GM23248 (cell line): ENCODE measurements around the gene S100PBP. TPM values are rescaled to one million over a fixed set of nuclear protein-coding genes. Genes with fewer than 3 reads are reported as not detected.

Experiments
- DNase-seq: peaks from one replicate; pipeline ENCODE4 v3.0.0-alpha.2; 2015
- H2AFZ ChIP-seq: fragments of 200-600 bp; sonication (generic); 2 replicates; pipeline ENCODE4 v1.6.1; 2016; ENCODE audit warnings: antibody characterized with exemption
- H3F3A ChIP-seq: fragments of 200-600 bp; sonication (generic); 2 replicates; pipeline ENCODE4 v1.6.1; 2016; ENCODE audit warnings: mild to moderate bottlenecking, antibody characterized with exemption, mixed run types; ENCODE audit not compliant: insufficient read depth
- H3K27ac ChIP-seq: fragments of 200-600 bp; sonication (generic); 2 replicates; pipeline ENCODE4 v1.5.1; 2016; ENCODE audit warnings: mild to moderate bottlenecking
- H3K27me3 ChIP-seq: fragments of 200-600 bp; sonication (generic); replicated peaks from 2 replicates; pipeline ENCODE4 v1.6.1; 2016; ENCODE audit warnings: mild to moderate bottlenecking; ENCODE audit not compliant: insufficient read depth
- H3K36me3 ChIP-seq: fragments of 200-600 bp; sonication (generic); 2 replicates; pipeline ENCODE4 v1.6.1; 2016; ENCODE audit warnings: low read depth, mild to moderate bottlenecking
- H3K4me1 ChIP-seq: fragments of 200-600 bp; sonication (generic); 2 replicates; pipeline ENCODE4 v1.6.1; 2016; ENCODE audit warnings: mild to moderate bottlenecking; ENCODE audit not compliant: insufficient read depth
- H3K4me2 ChIP-seq: fragments of 200-600 bp; sonication (generic); one replicate; pipeline ENCODE4 v1.6.1; 2016; ENCODE audit warnings: mild to moderate bottlenecking; ENCODE audit not compliant: unreplicated experiment
- H3K4me3 ChIP-seq: fragments of 200-600 bp; sonication (generic); 2 replicates; pipeline ENCODE4 v1.5.1; 2016; ENCODE audit warnings: mild to moderate bottlenecking
- H3K79me2 ChIP-seq: fragments of 200-600 bp; sonication (generic); 2 replicates; pipeline ENCODE4 v1.6.1; 2016; ENCODE audit warnings: mild to moderate bottlenecking; ENCODE audit not compliant: insufficient read depth
- H3K9ac ChIP-seq: fragments of 200-600 bp; sonication (generic); 2 replicates; pipeline ENCODE4 v1.6.1; 2016; ENCODE audit warnings: mild to moderate bottlenecking
- H3K9me2 ChIP-seq: fragments of 200-600 bp; sonication (generic); 2 replicates; pipeline ENCODE4 v1.6.1; 2016; ENCODE audit warnings: mixed run types, mild to moderate bottlenecking, moderate library complexity; ENCODE audit not compliant: insufficient read depth
- H3K9me3 ChIP-seq: fragments of 200-600 bp; sonication (generic); one replicate; pipeline ENCODE4 v1.6.1; 2017; ENCODE audit warnings: low read depth
- H4K20me1 ChIP-seq: fragments of 200-600 bp; sonication (generic); 2 replicates; pipeline ENCODE4 v1.6.0; 2016; ENCODE audit not compliant: insufficient read depth
- EZH2 ChIP-seq: fragments of 200-600 bp; sonication (generic); IDR thresholded peaks from 2 replicates; pipeline ENCODE4 v1.6.1; 2018; ENCODE audit warnings: antibody characterized with exemption, mild to moderate bottlenecking; ENCODE audit not compliant: insufficient read depth, poor library complexity, severe bottlenecking
- EZH2phosphoT487 ChIP-seq: fragments of 200-600 bp; sonication (generic); IDR thresholded peaks from 2 replicates; pipeline ENCODE4 v1.6.1; 2018; ENCODE audit warnings: antibody characterized with exemption, moderate library complexity, mild to moderate bottlenecking, low read depth; ENCODE audit not compliant: insufficient read depth
- WGBS, 2 experiments: methylation state at CpG; one replicate each; pipeline ENCODE4 v1.1.6; 2015 to 2017; ENCODE audit warnings: low lambda C conversion rate in 2 of 2, low coverage in 1 of 2; ENCODE audit errors: missing lambda C conversion rate in 2 of 2; 5-methylcytosine and 5-hydroxymethylcytosine counted together
- in situ Hi-C: fragments of 300-500 bp; cut with MboI; formaldehyde crosslinking; loops from 2 replicates; pipeline ENCODE4 v1.15.0; 2020
- polyA plus RNA-seq: library from polyadenylated mRNA; unstranded; fragments of >200 nt; fragmentation: Nextera tagmentation; extraction: Ambion mirVana; gene quantifications from 2 replicates; pipeline ENCODE4 v1.2.1, GENCODE V29; 2016
- total RNA-seq: library from RNA; depleted of rRNA; stranded (reverse); fragments of >200 nt; shearing (Covaris generic); gene quantifications from 2 replicates; pipeline ENCODE4 v1.2.3, GENCODE V29; 2014

Gene S100PBP
- total and polyA plus RNA-seq, 2 experiments from 2014 or later: 15.7 to 25.2 TPM

DNA sequence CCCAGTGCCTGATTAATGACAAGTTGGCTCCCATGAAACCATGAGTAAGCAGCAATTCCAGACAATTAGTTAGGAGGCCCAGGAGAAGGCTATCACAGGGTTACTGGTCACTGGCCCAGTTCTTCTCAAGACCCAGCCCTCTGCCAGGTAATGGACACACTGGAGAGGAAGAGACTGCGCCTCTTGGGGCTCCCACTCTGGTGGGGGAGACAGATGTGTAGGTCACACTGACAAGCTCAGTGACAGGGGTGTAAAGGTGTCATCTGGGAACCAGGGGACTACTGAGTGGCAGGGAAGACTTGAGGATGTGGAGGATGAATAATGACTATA lies 73.8 kb downstream of the S100PBP start:
- peak; percentile 35 for DNase-seq
- no peaks in the 10 kb centered on the region for H3K36me3 ChIP-seq
- H3K27me3 ChIP-seq: peaks cover 14% of the 10 kb centered on the region
- no peaks in the 10 kb centered on the region for H3K9me2 ChIP-seq
- no peaks in the 10 kb centered on the region for H3K79me2 ChIP-seq
- no peak overlapping the region for H3K27ac ChIP-seq
- H4K20me1 ChIP-seq: no peaks in the 10 kb centered on the region
- H3K4me1 ChIP-seq: no peaks in the 10 kb centered on the region
- in situ Hi-C loops: no loop called here
- no peaks in the 10 kb centered on the region for H3F3A ChIP-seq
- H3K9ac ChIP-seq: no peak overlapping the region
- no peak overlapping the region for H2AFZ ChIP-seq
- H3K4me2 ChIP-seq: no peak overlapping the region
- 76 to 91% methylated on average over 1 of the region's 1 CpG for WGBS, 2 experiments
- H3K4me3 ChIP-seq: no peak overlapping the region
- TF ChIP-seq EZH2phosphoT487: no peak
- no peak for TF ChIP-seq EZH2
- H3K9me3 ChIP-seq: no peaks in the 10 kb centered on the region

DNA sequence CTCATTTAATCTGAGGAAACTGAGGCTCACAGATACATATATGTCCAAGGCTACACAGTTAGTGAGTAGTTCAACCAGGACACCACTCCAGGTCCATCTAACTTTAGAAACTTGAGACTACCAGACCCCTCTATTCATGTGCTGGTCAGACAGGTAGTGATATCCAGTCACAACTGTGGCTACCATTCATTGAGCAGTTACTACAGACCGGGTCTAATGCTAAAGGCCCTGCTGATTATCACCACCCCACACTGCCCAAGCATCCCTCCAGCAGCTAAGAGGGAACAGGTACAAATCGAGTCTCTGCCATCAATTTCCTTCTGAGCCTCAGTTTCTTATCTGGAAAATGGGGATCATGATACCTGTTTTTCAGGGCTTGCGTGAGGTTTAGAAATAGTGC lies 74.2 kb downstream of the S100PBP start:
- Histone ChIP-seq H3K4me1 (no peaks in the 10 kb centered on the region), H3K9ac (no peak overlapping the region), H3K79me2 (no peaks in the 10 kb centered on the region), H3K4me2 (no peak overlapping the region), H3K27me3 (peaks cover 14% of the 10 kb centered on the region), H2AFZ (no peak overlapping the region), H3K9me2 (no peaks in the 10 kb centered on the region), H4K20me1 (no peaks in the 10 kb centered on the region), H3F3A (no peaks in the 10 kb centered on the region), H3K36me3 (no peaks in the 10 kb centered on the region), H3K9me3 (no peaks in the 10 kb centered on the region), H3K27ac (no peak overlapping the region), H3K4me3 (no peak overlapping the region)
- no peak for DNase-seq
- WGBS, 2 experiments: 84 to 97% methylated on average over 3 of the region's 3 CpGs
- in situ Hi-C loops: no loop called here
- TF ChIP-seq EZH2 (no peak), EZH2phosphoT487 (no peak)

DNA sequence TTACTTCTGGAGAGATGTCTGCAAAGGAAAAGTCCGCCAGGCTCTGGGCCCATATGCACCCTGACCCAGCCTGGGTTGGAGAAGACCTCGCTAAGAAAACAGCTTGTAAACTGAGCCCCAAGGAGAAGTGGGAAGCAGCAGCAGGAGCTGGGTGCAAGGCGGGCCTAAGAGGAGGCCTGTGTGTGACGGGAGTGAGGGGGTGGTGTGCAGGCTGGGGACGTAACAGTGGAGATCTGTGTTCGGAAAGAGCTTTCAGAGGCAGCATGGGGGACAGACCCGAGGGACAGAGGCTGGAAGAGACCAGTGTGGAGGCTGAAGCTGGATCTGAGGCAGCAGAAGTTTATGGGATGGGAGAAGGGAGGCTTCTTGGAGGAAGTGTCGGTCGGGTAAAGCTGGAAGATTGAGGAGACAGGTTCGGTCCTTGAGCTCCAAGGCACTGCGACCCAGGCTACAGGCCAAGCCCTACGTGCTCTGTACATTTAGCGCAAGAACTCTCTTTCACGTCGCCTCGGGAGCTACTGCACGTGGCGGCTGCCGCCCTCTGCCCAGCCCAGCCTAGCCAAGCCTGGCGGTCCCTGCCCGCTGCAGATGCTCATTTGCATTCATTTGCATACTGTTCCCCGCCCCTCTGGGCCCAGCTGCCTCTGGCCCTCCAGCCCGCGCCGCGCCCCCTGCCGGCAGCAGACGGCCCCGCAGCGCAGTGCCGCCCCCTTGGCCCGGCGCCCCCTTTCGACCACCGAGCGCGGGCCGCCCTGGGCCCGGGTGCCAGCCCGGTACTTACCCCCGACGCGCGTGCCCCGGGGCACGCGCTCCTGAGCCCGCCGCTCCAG lies 75.1 kb downstream of the S100PBP start:
- no peaks in the 10 kb centered on the region for H3K9me3 ChIP-seq
- H3K9ac ChIP-seq: no peak overlapping the region

DNA sequence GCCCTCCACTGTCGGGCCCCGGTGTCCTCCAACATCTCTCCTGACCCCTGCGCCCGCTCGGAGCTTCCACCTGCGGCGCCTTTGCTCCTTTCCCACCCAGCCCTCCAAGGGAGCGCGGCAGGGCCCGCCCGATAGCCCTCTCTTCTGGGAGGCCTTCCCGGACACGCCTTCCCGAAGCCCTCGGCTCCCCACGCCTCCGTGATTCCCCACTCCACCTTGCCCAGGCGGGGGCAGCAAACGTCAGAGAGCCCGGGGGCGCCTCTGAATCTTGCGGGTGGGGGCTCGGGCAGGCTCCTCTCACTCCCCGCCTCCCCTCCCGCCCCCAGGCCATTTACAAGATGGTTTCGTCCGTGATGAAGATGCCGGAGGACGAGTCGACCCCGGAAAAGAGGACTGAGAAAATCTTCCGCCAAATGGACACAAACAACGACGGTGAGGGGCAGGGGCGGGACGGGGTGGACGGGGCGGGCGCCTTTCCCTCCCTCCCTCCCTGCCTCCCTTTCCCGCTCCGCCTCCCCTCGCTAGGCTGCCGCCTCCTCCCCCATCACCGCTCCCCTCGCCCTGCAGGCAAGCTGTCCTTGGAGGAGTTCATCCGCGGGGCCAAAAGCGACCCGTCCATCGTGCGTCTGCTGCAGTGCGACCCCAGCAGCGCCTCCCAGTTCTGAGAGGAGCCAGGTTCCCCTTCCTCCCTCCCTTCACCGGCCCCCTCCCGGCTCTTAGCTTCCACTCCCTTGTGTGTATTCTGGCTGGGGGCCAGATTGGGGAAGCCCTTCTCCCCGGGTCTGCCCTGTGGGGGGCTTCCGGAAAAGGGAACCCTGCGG lies 76.0 kb downstream of the S100PBP start:
- DNase-seq: peak; percentile 50
- H3K9me2 ChIP-seq: no peaks in the 10 kb centered on the region
- H3K4me3 ChIP-seq: peak overlapping the region; percentile 69
- peak overlapping the region; percentile 54 for H3K4me2 ChIP-seq
- H3K79me2 ChIP-seq: no peaks in the 10 kb centered on the region
- no peak overlapping the region for H3K9ac ChIP-seq
- H3K4me1 ChIP-seq: no peaks in the 10 kb centered on the region
- WGBS, 2 experiments: 7 to 9% methylated on average over 17 to 57 of the region's 58 CpGs
- no peaks in the 10 kb centered on the region for H4K20me1 ChIP-seq
- peaks cover 14% of the 10 kb centered on the region for H3K27me3 ChIP-seq
- H2AFZ ChIP-seq: peak overlapping the region; percentile 70
- no peak overlapping the region for H3K27ac ChIP-seq
- no peaks in the 10 kb centered on the region for H3F3A ChIP-seq
- TF ChIP-seq EZH2phosphoT487 (no peak), EZH2 (no peak)
- in situ Hi-C loops: no loop called here
- no peaks in the 10 kb centered on the region for H3K36me3 ChIP-seq
- H3K9me3 ChIP-seq: no peaks in the 10 kb centered on the region

More for the DNA sequence above, 75.1 kb downstream of the S100PBP start:
- Histone ChIP-seq H3K36me3 (no peaks in the 10 kb centered on the region), H3K9me2 (no peaks in the 10 kb centered on the region), H4K20me1 (no peaks in the 10 kb centered on the region), H3K4me1 (no peaks in the 10 kb centered on the region), H3K79me2 (no peaks in the 10 kb centered on the region), H3K27me3 (peaks cover 14% of the 10 kb centered on the region), H3F3A (no peaks in the 10 kb centered on the region), H2AFZ (peak overlapping the region; percentile 70; the same call in 1 of the 2 replicates), H3K27ac (no peak overlapping the region), H3K4me3 (peak overlapping the region; percentile 69), H3K4me2 (peak overlapping the region; percentile 54)
- in situ Hi-C loops: no loop called here
- DNase-seq: peak; percentile 57
- no peak for TF ChIP-seq EZH2phosphoT487
- TF ChIP-seq EZH2: no peak
- 27 to 53% methylated on average over 21 to 45 of the region's 49 CpGs for WGBS, 2 experiments
